ES-I3 (cell line): ENCODE results near the gene AP1S1.
"Not testable (repeated sequence)": the region's sequence is repeated elsewhere in the genome, so short reads cannot be mapped to it uniquely, and the experiment has no call there.

Experiments
- H3K36me3 ChIP-seq: 2 replicates; pipeline ENCODE4 v1.6.1; 2013; ENCODE audit warnings: mild to moderate bottlenecking, low read length, control low read depth, moderate library complexity; ENCODE audit not compliant: insufficient read depth
- H3K4me1 ChIP-seq: 2 replicates; pipeline ENCODE4 v1.6.1; 2013; ENCODE audit warnings: mild to moderate bottlenecking, control low read depth, low read length; ENCODE audit not compliant: insufficient read depth
- H3K9ac ChIP-seq: 2 replicates; pipeline ENCODE4 v1.6.1; 2013; ENCODE audit warnings: low read depth, mild to moderate bottlenecking, low read length, moderate library complexity
- H3K9me3 ChIP-seq: 2 replicates; pipeline ENCODE4 v1.6.1; 2013; ENCODE audit warnings: mild to moderate bottlenecking, low read length, moderate library complexity; ENCODE audit not compliant: control insufficient read depth, insufficient read depth

The AP1S1 gene

DNA sequence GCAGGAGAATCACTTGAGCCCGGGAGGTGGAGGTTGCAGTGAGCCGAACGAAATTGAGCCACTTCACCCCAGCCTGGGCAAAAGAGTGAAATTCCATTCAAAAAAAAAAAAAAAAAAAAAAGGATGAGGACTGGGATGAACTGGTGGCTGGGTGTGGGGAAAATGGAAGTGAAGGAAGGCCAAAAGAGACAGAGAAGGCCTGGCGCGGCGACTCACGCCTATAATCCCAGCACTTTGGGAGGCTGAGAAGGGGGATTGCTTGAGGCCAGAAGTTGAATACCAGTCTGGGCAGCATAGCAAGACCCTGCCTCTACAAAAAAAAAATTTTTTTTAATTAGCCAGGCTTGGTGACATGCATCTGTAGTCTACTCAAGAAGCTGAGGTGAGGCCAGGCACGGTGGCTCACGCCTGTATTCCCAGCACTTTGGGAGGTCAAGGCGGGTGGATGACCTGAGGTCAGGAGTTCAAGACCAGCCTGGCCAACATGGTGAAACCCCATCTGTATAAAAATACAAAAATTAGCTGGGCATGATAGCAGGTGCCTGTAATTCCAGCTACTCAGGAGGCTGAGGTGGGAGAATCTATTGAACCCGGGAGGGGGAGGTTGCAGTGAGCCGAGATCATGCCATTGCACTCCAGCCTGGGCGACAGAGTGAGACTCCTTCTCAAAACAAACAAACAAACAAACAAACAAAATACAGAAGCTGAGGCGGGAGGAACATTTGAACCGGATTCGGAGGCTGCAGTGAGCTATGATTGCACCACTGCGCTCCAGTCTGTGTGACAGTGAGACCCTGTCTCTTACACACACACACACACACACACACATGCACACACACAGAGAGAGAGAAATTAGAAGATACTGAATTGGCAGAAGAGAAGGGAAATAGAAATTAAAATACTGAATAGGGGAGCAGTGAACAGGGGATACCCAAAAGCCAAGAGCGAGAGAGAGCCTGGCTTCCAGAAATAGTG is 21.4 kb upstream of the AP1S1 start:
- not testable (repeated sequence) for H3K9ac ChIP-seq, H3K9me3 ChIP-seq, H3K4me1 ChIP-seq
- peaks cover 41% of the 10 kb centered on the region for H3K36me3 ChIP-seq

DNA sequence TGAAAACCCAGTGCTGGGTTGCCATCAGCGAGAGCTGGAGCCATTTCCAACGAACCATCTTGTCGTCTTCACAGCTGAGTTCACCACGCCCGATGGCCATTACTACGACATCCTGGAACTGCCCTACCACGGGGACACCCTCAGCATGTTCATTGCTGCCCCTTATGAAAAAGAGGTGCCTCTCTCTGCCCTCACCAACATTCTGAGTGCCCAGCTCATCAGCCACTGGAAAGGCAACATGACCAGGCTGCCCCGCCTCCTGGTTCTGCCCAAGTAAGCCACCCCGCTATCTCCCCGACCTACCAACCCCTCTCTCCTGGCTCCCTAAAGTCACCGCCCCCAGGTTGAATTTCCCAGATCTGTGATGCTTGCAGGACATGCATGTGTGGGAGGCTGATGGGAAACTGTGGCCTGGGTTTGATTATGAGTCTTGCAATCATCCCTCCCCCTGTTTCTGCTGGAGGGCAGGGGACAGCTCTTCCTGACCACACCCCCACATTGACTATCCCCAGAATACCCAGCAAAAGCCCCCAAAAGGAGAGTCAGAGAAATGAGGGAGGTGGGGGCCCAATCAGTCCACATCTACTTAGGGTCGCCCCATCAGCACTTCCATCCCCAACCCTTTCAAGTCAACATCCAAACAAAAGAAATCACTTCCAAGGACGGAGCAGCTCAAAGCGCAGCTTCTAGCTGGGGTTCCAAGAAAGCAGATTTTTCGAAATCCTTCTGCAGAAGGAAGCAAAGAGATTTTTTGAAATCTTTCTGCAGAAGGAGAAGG is 20.5 kb upstream of the AP1S1 start:
- Histone ChIP-seq H3K9ac (no peak overlapping the region), H3K4me1 (peaks cover 5% of the 10 kb centered on the region), H3K9me3 (no peaks in the 10 kb centered on the region), H3K36me3 (peaks cover 39% of the 10 kb centered on the region)

- H3K36me3 ChIP-seq, result peaks cover 39% of the 10 kb centered on the region
- H3K9ac ChIP-seq, result no peak overlapping the region
- no peaks in the 10 kb centered on the region for H3K9me3 ChIP-seq
- peaks cover 8% of the 10 kb centered on the region for H3K4me1 ChIP-seq
These were observed 19.8 kb upstream of the AP1S1 start for GRCh38 chr7:101134399-101134980.

GRCh38 chr7:101137651-101138212 is 16.5 kb upstream of the AP1S1 start:
- Histone ChIP-seq H3K4me1 (peaks cover 17% of the 10 kb centered on the region), H3K9ac (0 out of 2 replicates have a peak overlapping the region, but pooled peaks have one; percentile 29), H3K36me3 (peaks cover 20% of the 10 kb centered on the region), H3K9me3 (no peaks in the 10 kb centered on the region)

- no peaks in the 10 kb centered on the region for H3K9me3 ChIP-seq
- peak overlapping the region; percentile 29; the same call in 1 of the 2 replicates for H3K9ac ChIP-seq
- H3K4me1 ChIP-seq, result peaks cover 17% of the 10 kb centered on the region
- H3K36me3 ChIP-seq, result peaks cover 18% of the 10 kb centered on the region
These were observed 15.9 kb upstream of the AP1S1 start for GRCh38 chr7:101138213-101138870.

DNA sequence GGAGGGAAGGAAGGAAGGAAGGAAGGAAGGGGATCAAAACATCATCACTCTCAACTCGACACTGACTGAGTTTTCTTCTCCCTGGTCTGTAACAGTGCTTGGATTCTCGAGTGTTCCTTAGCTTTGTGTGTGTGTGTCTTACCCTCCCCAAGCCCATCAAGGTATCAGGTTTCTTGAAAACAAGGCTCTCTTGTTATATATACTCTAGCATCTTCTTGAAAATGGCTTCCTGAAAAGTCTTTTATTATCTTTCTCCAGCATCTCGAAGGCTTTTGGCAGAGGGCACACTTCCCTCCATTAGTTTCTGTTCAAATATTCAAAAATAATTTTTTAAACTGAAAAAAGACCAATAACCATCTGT is 14.0 kb upstream of the AP1S1 start:
- Histone ChIP-seq H3K9ac (no peak overlapping the region), H3K36me3 (peaks cover 4% of the 10 kb centered on the region; the same call in 1 of the 2 replicates), H3K4me1 (peaks cover 17% of the 10 kb centered on the region), H3K9me3 (no peaks in the 10 kb centered on the region)

GRCh38 chr7:101140746-101141382 is 13.4 kb upstream of the AP1S1 start:
- no peaks in the 10 kb centered on the region for H3K9me3 ChIP-seq
- no peaks in the 10 kb centered on the region for H3K36me3 ChIP-seq
- H3K9ac ChIP-seq, result no peak overlapping the region
- peaks cover 17% of the 10 kb centered on the region for H3K4me1 ChIP-seq

- Histone ChIP-seq H3K4me1 (peaks cover 17% of the 10 kb centered on the region), H3K36me3 (no peaks in the 10 kb centered on the region), H3K9ac (no peak overlapping the region), H3K9me3 (no peaks in the 10 kb centered on the region)
These were observed 2.2 kb upstream of the AP1S1 start for GRCh38 chr7:101151908-101152651.

- peak overlapping the region; percentile 84 for H3K9ac ChIP-seq
- peaks cover 28% of the 10 kb centered on the region for H3K4me1 ChIP-seq
- H3K36me3 ChIP-seq, result 0 out of 2 replicates have a peak, but pooled peaks cover 4% of the 10 kb centered on the region
These were observed 422 bp downstream of the AP1S1 start for GRCh38 chr7:101154693-101155102.

DNA sequence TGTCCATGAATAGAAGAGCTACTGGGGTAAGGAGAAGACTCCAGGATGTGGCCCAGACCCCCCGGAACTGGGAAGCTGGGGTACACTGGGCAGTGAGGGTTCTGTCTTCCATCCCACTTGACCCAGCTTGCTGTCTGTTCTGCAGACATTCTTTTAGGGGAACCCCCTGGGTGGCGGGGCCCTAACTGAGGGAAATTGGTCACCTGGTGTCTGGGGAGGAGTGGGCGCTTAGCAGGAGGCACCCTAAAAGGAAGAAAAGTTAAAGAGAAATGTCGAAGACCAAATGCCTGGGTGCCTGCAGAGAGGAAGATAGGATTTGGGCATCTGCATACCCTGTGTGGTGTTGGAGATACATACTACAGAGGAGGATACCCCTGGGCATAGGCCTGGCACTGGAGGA is 1.0 kb downstream of the AP1S1 start:
- Histone ChIP-seq H3K9me3 (no peaks in the 10 kb centered on the region), H3K9ac (peak overlapping the region; percentile 84), H3K4me1 (peaks cover 34% of the 10 kb centered on the region), H3K36me3 (0 out of 2 replicates have a peak, but pooled peaks cover 4% of the 10 kb centered on the region)

More at GRCh38 chr7:101154693-101155102, 422 bp downstream of the AP1S1 start:
- no peaks in the 10 kb centered on the region for H3K9me3 ChIP-seq

- Histone ChIP-seq H3K9me3 (no peaks in the 10 kb centered on the region), H3K9ac (no peak overlapping the region), H3K36me3 (0 out of 2 replicates have a peak, but pooled peaks cover 4% of the 10 kb centered on the region), H3K4me1 (peaks cover 42% of the 10 kb centered on the region)
These were observed 2.0 kb downstream of the AP1S1 start for GRCh38 chr7:101156277-101156676.

GRCh38 chr7:101156866-101157589 is 2.8 kb downstream of the AP1S1 start:
- Histone ChIP-seq H3K9ac (no peak overlapping the region), H3K9me3 (no peaks in the 10 kb centered on the region), H3K4me1 (peaks cover 46% of the 10 kb centered on the region), H3K36me3 (0 out of 2 replicates have a peak, but pooled peaks cover 4% of the 10 kb centered on the region)
